CD4-positive, alpha-beta memory T cell (primary cell): ENCODE data around the gene MFAP4. TPM values are rescaled to one million over a fixed set of nuclear protein-coding genes. Genes with fewer than 3 reads are reported as not detected.

Experiments
- CTCF ChIA-PET: fragments of 350-600 bp; sonication (Branson Sonifier 250); formaldehyde crosslinking; loops from one replicate; lab custom pipeline; 2021; ENCODE audit warnings: inconsistent platforms; ENCODE audit not compliant: partially characterized antibody; lab: Charles Lee
- POLR2A ChIA-PET: fragments of 350-600 bp; sonication (Branson Sonifier 250); formaldehyde crosslinking; loops from one replicate; lab custom pipeline; 2021; ENCODE audit not compliant: partially characterized antibody; lab: Charles Lee
- DNase-seq, 5 donors: peaks; one replicate each; pipeline versions ENCODE4 v3.0.0 to v3.0.0-alpha.2; 2020 to 2022; ENCODE audit warnings: mixed read lengths in 1 of 5
- H3K27ac ChIP-seq: one replicate; pipeline ENCODE4 v1.7.0; 2013; ENCODE audit warnings: low read depth, low read length
- H3K27me3 ChIP-seq: 2 replicates; pipeline ENCODE4 v1.7.0; 2013; ENCODE audit warnings: mild to moderate bottlenecking, low read length, moderate library complexity; ENCODE audit not compliant: insufficient read depth
- H3K36me3 ChIP-seq: 2 replicates; pipeline ENCODE4 v1.7.0; 2013; ENCODE audit warnings: mild to moderate bottlenecking, low read length, moderate library complexity; ENCODE audit not compliant: insufficient read depth
- H3K4me1 ChIP-seq: 2 replicates; pipeline ENCODE4 v1.7.0; 2013; ENCODE audit warnings: mild to moderate bottlenecking, low read length, moderate library complexity; ENCODE audit not compliant: insufficient read depth
- H3K4me3 ChIP-seq, 2 donors: one replicate each; pipeline ENCODE4 v1.7.0; 2013; ENCODE audit warnings: low read length in 2 of 2, mild to moderate bottlenecking in 1 of 2
- H3K9me3 ChIP-seq, 2 donors: one replicate each; pipeline ENCODE4 v1.7.0; 2013; ENCODE audit warnings: low read length in 2 of 2, control low read depth in 1 of 2; ENCODE audit not compliant: control insufficient read depth in 1 of 2
- H3K27ac Mint-ChIP-seq, 7 donors: one replicate each; pipeline ENCODE4 v1.8.0; 2020 to 2021; ENCODE audit warnings: mixed read lengths in 7 of 7, mild to moderate bottlenecking in 6 of 7, inconsistent platforms in 3 of 7, moderate library complexity in 3 of 7
- H3K27me3 Mint-ChIP-seq, 2 donors: one replicate each; pipeline ENCODE4 v1.8.0; 2020 to 2021; ENCODE audit warnings: mixed read lengths in 2 of 2
- H3K36me3 Mint-ChIP-seq, 2 donors: one replicate each; pipeline ENCODE4 v1.8.0; 2020 to 2021; ENCODE audit warnings: mixed read lengths in 2 of 2, inconsistent platforms in 1 of 2, mild to moderate bottlenecking in 1 of 2
- H3K4me1 Mint-ChIP-seq, 4 donors: one replicate each; pipeline ENCODE4 v1.8.0; 2020 to 2021; ENCODE audit warnings: mixed read lengths in 4 of 4, mild to moderate bottlenecking in 1 of 4
- H3K4me3 Mint-ChIP-seq, 8 donors: one replicate each; pipeline ENCODE4 v1.8.0; 2020 to 2021; ENCODE audit warnings: mixed read lengths in 8 of 8, mild to moderate bottlenecking in 7 of 8, moderate library complexity in 6 of 8, inconsistent platforms in 3 of 8
- H3K9me3 Mint-ChIP-seq, 8 donors: one replicate each; pipeline ENCODE4 v1.8.0; 2020 to 2021; ENCODE audit warnings: mixed read lengths in 8 of 8, mild to moderate bottlenecking in 5 of 8, inconsistent platforms in 3 of 8, moderate library complexity in 1 of 8
- intact Hi-C: fragments of 100-400 bp; cut with micrococcal nuclease; formaldehyde crosslinking; loops from one replicate; pipeline ENCODE4 v1.15.1; 2023
- polyA plus RNA-seq, 2 donors: library from polyadenylated mRNA; unstranded; fragments of 300-500 nt; fragmentation: Illumina TruSeq; gene quantifications; one replicate each; pipeline ENCODE4 v1.2.3, GENCODE V29; 2021
- total RNA-seq, 2 experiments: library from RNA; stranded (reverse); gene quantifications; one replicate each; pipeline ENCODE4 v1.2.3, GENCODE V29; 2021

MFAP4 gene
- total and polyA plus RNA-seq, 4 experiments from 2014 or later: not detected

DNA sequence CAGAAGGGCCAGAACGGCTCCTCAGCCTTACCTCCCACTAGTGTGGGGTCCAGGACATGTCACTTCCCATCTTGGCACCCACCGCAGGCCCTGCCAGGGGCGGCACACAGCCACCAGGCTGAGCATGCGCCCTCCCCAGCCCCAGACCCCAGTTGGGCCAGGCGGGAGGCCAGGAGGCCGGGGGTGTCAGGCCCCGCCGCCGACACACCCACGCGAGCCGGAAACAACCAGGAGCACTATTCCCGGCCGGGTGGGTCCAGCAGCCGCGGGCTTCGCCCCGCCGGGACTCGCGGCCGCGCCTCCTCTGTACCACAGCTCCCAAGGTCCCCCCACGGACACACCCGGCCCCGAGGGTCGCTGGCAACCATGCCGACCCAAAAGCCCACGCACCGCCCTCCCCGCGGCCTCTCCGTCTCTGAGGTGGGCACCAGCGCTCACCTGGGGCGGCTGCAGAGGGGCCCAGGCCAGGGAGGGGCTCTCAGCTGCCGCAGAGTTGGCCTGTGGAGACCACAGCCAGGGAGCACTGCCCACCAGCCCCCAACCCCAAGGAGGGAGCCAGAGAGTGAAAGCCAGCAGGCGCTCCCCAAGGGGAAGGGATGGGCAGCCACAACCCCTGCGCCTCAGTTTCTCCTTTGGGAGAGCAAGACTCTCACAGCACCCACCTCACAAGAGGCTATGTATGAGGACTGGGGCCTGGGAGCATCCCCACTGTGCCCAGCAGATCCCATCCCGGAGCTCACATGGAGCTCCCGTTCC is 42.5 kb downstream of the MFAP4 start:
- ChIA-PET CTCF (no interaction called here), POLR2A (no interaction called here)
- Histone ChIP-seq H3K27ac (no peak overlapping the region), H3K4me1 (no peaks in the 10 kb centered on the region), H3K9me3 (no peaks in the 10 kb centered on the region), H3K4me3 (no peak overlapping the region), H3K27me3 (no peaks in the 10 kb centered on the region), H3K36me3 (no peaks in the 10 kb centered on the region)
- Mint-ChIP-seq H3K4me3 (no peak overlapping the region), H3K36me3 (no peaks in the 10 kb centered on the region), H3K27me3 (peaks cover 1 to 12% of the 10 kb centered on the region in 2 donors), H3K4me1 (no peaks in the 10 kb centered on the region), H3K27ac (no peak overlapping the region), H3K9me3 (no peaks in the 10 kb centered on the region)
- DNase-seq: no peak
- intact Hi-C loops: no loop called here

- H3K27ac ChIP-seq: no peak overlapping the region
- Mint-ChIP-seq H3K27me3 (peaks cover 2 to 13% of the 10 kb centered on the region in 2 donors), H3K4me3 (no peak overlapping the region), H3K36me3 (no peaks in the 10 kb centered on the region), H3K9me3 (no peaks in the 10 kb centered on the region), H3K27ac (no peak overlapping the region), H3K4me1 (no peaks in the 10 kb centered on the region)
- H3K4me1 ChIP-seq: no peaks in the 10 kb centered on the region
- H3K4me3 ChIP-seq: no peak overlapping the region
- H3K9me3 ChIP-seq: no peaks in the 10 kb centered on the region
- CTCF ChIA-PET: no interaction called here
- intact Hi-C loops: no loop called here
- no peaks in the 10 kb centered on the region for H3K27me3 ChIP-seq
- DNase-seq: no peak
- POLR2A ChIA-PET: no interaction called here
- H3K36me3 ChIP-seq: no peaks in the 10 kb centered on the region
Observed at GRCh38 chr17:19343671-19344151, 43.3 kb downstream of the MFAP4 start.

DNA sequence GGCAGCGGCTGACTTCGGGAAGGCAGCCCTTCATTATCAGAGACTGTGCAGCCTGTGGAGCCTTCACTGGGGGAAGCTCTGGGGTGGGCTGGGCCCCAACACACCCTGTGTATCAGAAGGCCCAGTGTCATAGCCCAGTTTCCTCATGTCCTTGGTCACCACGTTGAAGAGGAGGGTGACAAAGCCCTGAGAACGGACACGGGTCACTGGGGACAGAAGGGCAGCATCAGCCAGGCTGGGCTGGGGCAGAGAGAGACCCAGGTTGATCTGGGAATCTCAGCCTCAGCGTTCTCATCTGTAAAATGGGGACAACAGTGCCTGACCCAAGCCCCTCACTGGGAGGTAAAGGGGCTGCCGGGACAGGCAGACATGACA is 43.7 kb downstream of the MFAP4 start:
- H3K27me3 ChIP-seq: no peaks in the 10 kb centered on the region
- no peaks in the 10 kb centered on the region for H3K36me3 Mint-ChIP-seq
- no peaks in the 10 kb centered on the region for H3K4me1 ChIP-seq
- intact Hi-C loops: no loop called here
- ChIA-PET POLR2A (no interaction called here), CTCF (no interaction called here)
- H3K36me3 ChIP-seq: no peaks in the 10 kb centered on the region
- no peak overlapping the region for H3K27ac Mint-ChIP-seq
- peaks cover 2 to 13% of the 10 kb centered on the region in 2 donors for H3K27me3 Mint-ChIP-seq
- no peaks in the 10 kb centered on the region for H3K4me1 Mint-ChIP-seq
- no peaks in the 10 kb centered on the region for H3K9me3 Mint-ChIP-seq
- DNase-seq: no peak
- H3K4me3 ChIP-seq: no peak overlapping the region
- no peak overlapping the region for H3K27ac ChIP-seq
- H3K9me3 ChIP-seq: no peaks in the 10 kb centered on the region
- no peak overlapping the region for H3K4me3 Mint-ChIP-seq

DNA sequence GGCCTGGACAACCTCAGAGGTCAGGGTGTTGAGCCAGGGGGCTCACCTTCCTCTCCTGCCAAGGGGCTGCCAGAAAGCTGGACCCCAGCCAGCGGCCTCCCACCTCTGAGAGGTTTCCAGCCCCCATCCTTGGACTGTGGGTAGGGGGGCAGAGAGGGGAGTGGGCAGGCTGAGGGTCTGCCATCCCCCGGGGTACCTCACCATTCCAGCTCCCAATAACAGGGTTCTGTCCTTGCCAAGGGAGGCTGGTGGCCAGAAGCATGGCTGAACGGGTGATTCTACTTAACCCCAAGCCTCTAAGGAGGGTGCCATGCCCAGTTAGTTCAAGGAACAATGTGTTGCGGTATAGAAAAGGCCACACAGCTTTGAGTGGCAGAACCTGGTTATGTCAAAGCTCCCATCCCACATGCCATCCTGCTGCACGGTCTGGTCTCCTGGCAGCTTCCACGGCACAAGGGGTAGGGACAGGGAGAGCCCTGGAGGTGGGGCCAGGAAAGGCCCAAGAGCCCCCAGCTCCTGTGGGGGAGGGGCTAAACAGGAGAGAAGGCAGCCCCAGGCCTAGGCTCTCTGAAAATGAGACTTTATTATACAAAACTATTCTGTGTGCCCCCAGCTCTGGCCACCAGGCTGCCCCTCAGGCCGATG is 44.3 kb downstream of the MFAP4 start:
- intact Hi-C loops: no loop called here

GRCh38 chr17:19341641-19342610 is 45.1 kb downstream of the MFAP4 start:
- Histone ChIP-seq H3K4me1 (no peaks in the 10 kb centered on the region), H3K27ac (no peak overlapping the region), H3K4me3 (no peak overlapping the region), H3K27me3 (no peaks in the 10 kb centered on the region), H3K36me3 (no peaks in the 10 kb centered on the region), H3K9me3 (no peaks in the 10 kb centered on the region)
- H3K4me3 Mint-ChIP-seq: no peak overlapping the region
- CTCF ChIA-PET: no interaction called here
- no peaks in the 10 kb centered on the region for H3K36me3 Mint-ChIP-seq
- POLR2A ChIA-PET: no interaction called here
- H3K27ac Mint-ChIP-seq: peak overlapping the region in 1 of 7 donors; percentile 45
- no peaks in the 10 kb centered on the region for H3K9me3 Mint-ChIP-seq
- intact Hi-C loops: no loop called here
- H3K27me3 Mint-ChIP-seq: peaks cover 4 to 14% of the 10 kb centered on the region in 2 donors
- H3K4me1 Mint-ChIP-seq: no peaks in the 10 kb centered on the region
- DNase-seq: no peak

More for the DNA sequence above, 44.3 kb downstream of the MFAP4 start:
- H3K27me3 ChIP-seq: no peaks in the 10 kb centered on the region
- no peak overlapping the region for H3K4me3 Mint-ChIP-seq
- DNase-seq: no peak
- H3K9me3 ChIP-seq: no peaks in the 10 kb centered on the region
- H3K27ac Mint-ChIP-seq: no peak overlapping the region
- no peak overlapping the region for H3K4me3 ChIP-seq
- H3K36me3 Mint-ChIP-seq: no peaks in the 10 kb centered on the region
- H3K4me1 ChIP-seq: no peaks in the 10 kb centered on the region
- no peaks in the 10 kb centered on the region for H3K36me3 ChIP-seq
- no peak overlapping the region for H3K27ac ChIP-seq
- H3K27me3 Mint-ChIP-seq: peaks cover 2 to 14% of the 10 kb centered on the region in 2 donors
- H3K4me1 Mint-ChIP-seq: no peaks in the 10 kb centered on the region
- no peaks in the 10 kb centered on the region for H3K9me3 Mint-ChIP-seq
- CTCF ChIA-PET: no interaction called here
- POLR2A ChIA-PET: no interaction called here

DNA sequence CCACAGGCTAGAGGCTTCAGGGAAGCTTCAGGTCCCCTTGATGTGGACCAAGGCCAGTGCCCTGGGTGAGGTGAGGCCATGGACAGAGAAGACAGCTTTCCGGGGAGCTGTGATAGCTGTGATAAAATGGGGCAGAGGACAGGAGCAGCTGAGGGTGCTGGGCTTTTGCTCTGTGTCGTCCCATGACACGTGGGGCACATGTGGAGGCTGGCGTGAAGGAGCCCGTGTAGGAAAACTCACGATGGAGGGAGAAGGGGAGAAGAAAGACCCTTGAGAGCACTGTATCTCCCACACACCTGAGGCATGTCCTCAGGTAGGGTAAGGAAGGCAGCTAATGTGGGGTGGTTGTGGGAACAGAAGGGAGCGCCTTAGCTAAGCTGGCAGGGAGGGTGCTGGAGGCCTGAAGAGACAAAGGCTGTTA is 45.8 kb downstream of the MFAP4 start:
- H3K36me3 ChIP-seq: no peaks in the 10 kb centered on the region
- POLR2A ChIA-PET: no interaction called here
- H3K27me3 Mint-ChIP-seq: peaks cover 6 to 14% of the 10 kb centered on the region in 2 donors
- no peaks in the 10 kb centered on the region for H3K9me3 ChIP-seq
- H3K4me3 ChIP-seq: no peak overlapping the region
- no peaks in the 10 kb centered on the region for H3K4me1 ChIP-seq
- no peak for DNase-seq
- H3K36me3 Mint-ChIP-seq: no peaks in the 10 kb centered on the region
- CTCF ChIA-PET: no interaction called here
- intact Hi-C loops: no loop called here
- H3K4me3 Mint-ChIP-seq: peak overlapping the region in 1 of 8 donors; percentile 14
- H3K4me1 Mint-ChIP-seq: no peaks in the 10 kb centered on the region
- H3K27me3 ChIP-seq: no peaks in the 10 kb centered on the region
- no peaks in the 10 kb centered on the region for H3K9me3 Mint-ChIP-seq
- H3K27ac Mint-ChIP-seq: no peak overlapping the region
- no peak overlapping the region for H3K27ac ChIP-seq

- H3K4me3 Mint-ChIP-seq: no peak overlapping the region
- ChIA-PET POLR2A (no interaction called here), CTCF (interaction anchor here (1.1 to 2.6 kb wide), 3 partner anchors 17 to 108 kb away, joined by 3 to 13 read pairs (median 9); no protein-coding TSS in a partner anchor)
- peak overlapping the region in 1 of 7 donors; percentile 13 for H3K27ac Mint-ChIP-seq
- H3K27me3 ChIP-seq: no peaks in the 10 kb centered on the region
- H3K9me3 ChIP-seq: no peaks in the 10 kb centered on the region
- H3K27ac ChIP-seq: no peak overlapping the region
- no peaks in the 10 kb centered on the region for H3K4me1 Mint-ChIP-seq
- no peaks in the 10 kb centered on the region for H3K36me3 Mint-ChIP-seq
- H3K36me3 ChIP-seq: no peaks in the 10 kb centered on the region
- H3K4me1 ChIP-seq: no peaks in the 10 kb centered on the region
- peaks cover 7 to 14% of the 10 kb centered on the region in 2 donors for H3K27me3 Mint-ChIP-seq
- no peaks in the 10 kb centered on the region for H3K9me3 Mint-ChIP-seq
- intact Hi-C loops: no loop called here
- DNase-seq: no peak
- no peak overlapping the region for H3K4me3 ChIP-seq
Observed at GRCh38 chr17:19339341-19339815, 47.6 kb downstream of the MFAP4 start.
